ENCODE measurements around the gene CD302. TPM values are rescaled to one million over a fixed set of nuclear protein-coding genes. Genes with fewer than 3 reads are reported as not detected.

CD302 gene
- polyA plus RNA-seq, 4 donors = 12.1 to 36.6 (median 23.2) TPM

GRCh38 chr2:159775021-159775420 is 23.0 kb downstream of the CD302 start:
- DNase-seq = no peak
- Histone ChIP-seq H3K9me3 (ENCODE audit: control insufficient read depth in 2 of 2, insufficient read depth in 1 of 2, low read depth in 1 of 2, low read length in 1 of 2) (no peaks in the 10 kb centered on the region), H3K36me3 (ENCODE audit: control insufficient read depth in 3 of 3, insufficient read depth in 2 of 3, low read depth in 1 of 3, low read length in 3 of 3) (peaks cover 0 to 9% (median 5%) of the 10 kb centered on the region in 3 donors), H3K4me1 (ENCODE audit: control insufficient read depth in 3 of 3, insufficient read depth in 2 of 3, low read depth in 1 of 3, low read length in 2 of 3) (no peaks in the 10 kb centered on the region), H3K27ac (ENCODE audit: low read depth in 1 of 3, low read length in 2 of 3) (no peak overlapping the region), H3K27me3 (ENCODE audit: control insufficient read depth in 3 of 3, insufficient read depth in 3 of 3, low read length in 3 of 3) (no peaks in the 10 kb centered on the region), H3K4me3 (ENCODE audit: low read depth in 1 of 3, low read length in 3 of 3) (no peak overlapping the region)
- no peak for FAIRE-seq
- 70 to 79% (median 77%) methylated on average over 1 of the region's 1 CpG for WGBS, 3 donors

- 64 to 65% (median 65%) methylated on average over 3 of the region's 3 CpGs for WGBS, 3 donors
- Histone ChIP-seq H3K36me3 (ENCODE audit: control insufficient read depth in 3 of 3, insufficient read depth in 2 of 3, low read depth in 1 of 3, low read length in 3 of 3) (peaks cover 0 to 7% (median 5%) of the 10 kb centered on the region in 3 donors), H3K4me1 (ENCODE audit: control insufficient read depth in 3 of 3, insufficient read depth in 2 of 3, low read depth in 1 of 3, low read length in 2 of 3) (no peaks in the 10 kb centered on the region), H3K27ac (ENCODE audit: low read depth in 1 of 3, low read length in 2 of 3) (no peak overlapping the region), H3K4me3 (ENCODE audit: low read depth in 1 of 3, low read length in 3 of 3) (no peak overlapping the region), H3K27me3 (ENCODE audit: control insufficient read depth in 3 of 3, insufficient read depth in 3 of 3, low read length in 3 of 3) (no peaks in the 10 kb centered on the region), H3K9me3 (ENCODE audit: control insufficient read depth in 2 of 2, insufficient read depth in 1 of 2, low read depth in 1 of 2, low read length in 1 of 2) (no peaks in the 10 kb centered on the region)
- DNase-seq = peak in 1 of 2 donors; percentile 10
- FAIRE-seq = no peak
These were observed 23.5 kb downstream of the CD302 start for GRCh38 chr2:159774370-159774990.

GRCh38 chr2:159773886-159774285 is 24.1 kb downstream of the CD302 start:
- FAIRE-seq = no peak
- Histone ChIP-seq H3K4me1 (ENCODE audit: control insufficient read depth in 3 of 3, insufficient read depth in 2 of 3, low read depth in 1 of 3, low read length in 2 of 3) (no peaks in the 10 kb centered on the region), H3K9me3 (ENCODE audit: control insufficient read depth in 2 of 2, insufficient read depth in 1 of 2, low read depth in 1 of 2, low read length in 1 of 2) (no peaks in the 10 kb centered on the region), H3K27me3 (ENCODE audit: control insufficient read depth in 3 of 3, insufficient read depth in 3 of 3, low read length in 3 of 3) (no peaks in the 10 kb centered on the region), H3K4me3 (ENCODE audit: low read depth in 1 of 3, low read length in 3 of 3) (no peak overlapping the region), H3K36me3 (ENCODE audit: control insufficient read depth in 3 of 3, insufficient read depth in 2 of 3, low read depth in 1 of 3, low read length in 3 of 3) (peaks cover 0 to 9% (median 5%) of the 10 kb centered on the region in 3 donors), H3K27ac (ENCODE audit: low read depth in 1 of 3, low read length in 2 of 3) (no peak overlapping the region)
- peak in 1 of 2 donors; percentile 21 for DNase-seq
- WGBS, 3 donors = 71 to 74% (median 73%) methylated on average over 3 of the region's 3 CpGs

GRCh38 chr2:159773426-159773825 is 24.6 kb downstream of the CD302 start:
- no peaks in the 10 kb centered on the region for H3K27me3 ChIP-seq (ENCODE audit: control insufficient read depth in 3 of 3, insufficient read depth in 3 of 3, low read length in 3 of 3)
- H3K36me3 ChIP-seq (ENCODE audit: control insufficient read depth in 3 of 3, insufficient read depth in 2 of 3, low read depth in 1 of 3, low read length in 3 of 3) = peaks cover 0 to 9% (median 5%) of the 10 kb centered on the region in 3 donors
- WGBS, 3 donors = 28 to 64% (median 37%) methylated on average over 3 of the region's 3 CpGs
- FAIRE-seq (no peak), DNase-seq (peak; percentile 14 to 36)
- no peaks in the 10 kb centered on the region for H3K9me3 ChIP-seq (ENCODE audit: control insufficient read depth in 2 of 2, insufficient read depth in 1 of 2, low read depth in 1 of 2, low read length in 1 of 2)
- no peaks in the 10 kb centered on the region for H3K4me1 ChIP-seq (ENCODE audit: control insufficient read depth in 3 of 3, insufficient read depth in 2 of 3, low read depth in 1 of 3, low read length in 2 of 3)
- no peak overlapping the region for H3K27ac ChIP-seq (ENCODE audit: low read depth in 1 of 3, low read length in 2 of 3)
- no peak overlapping the region for H3K4me3 ChIP-seq (ENCODE audit: low read depth in 1 of 3, low read length in 3 of 3)

GRCh38 chr2:159769147-159769546 is 28.9 kb downstream of the CD302 start:
- FAIRE-seq = no peak
- DNase-seq = no peak
- Histone ChIP-seq H3K27ac (ENCODE audit: low read depth in 1 of 3, low read length in 2 of 3) (no peak overlapping the region), H3K9me3 (ENCODE audit: control insufficient read depth in 2 of 2, insufficient read depth in 1 of 2, low read depth in 1 of 2, low read length in 1 of 2) (no peaks in the 10 kb centered on the region), H3K4me3 (ENCODE audit: low read depth in 1 of 3, low read length in 3 of 3) (no peak overlapping the region), H3K36me3 (ENCODE audit: control insufficient read depth in 3 of 3, insufficient read depth in 2 of 3, low read depth in 1 of 3, low read length in 3 of 3) (peaks cover 0 to 5% (median 4%) of the 10 kb centered on the region in 3 donors), H3K4me1 (ENCODE audit: control insufficient read depth in 3 of 3, insufficient read depth in 2 of 3, low read depth in 1 of 3, low read length in 2 of 3) (no peaks in the 10 kb centered on the region), H3K27me3 (ENCODE audit: control insufficient read depth in 3 of 3, insufficient read depth in 3 of 3, low read length in 3 of 3) (no peaks in the 10 kb centered on the region)
- WGBS, 3 donors = 97 to 100% (median 98%) methylated on average over 3 of the region's 3 CpGs

GRCh38 chr2:159762075-159762474 is 35.9 kb downstream of the CD302 start:
- Histone ChIP-seq H3K4me1 (ENCODE audit: control insufficient read depth in 3 of 3, insufficient read depth in 2 of 3, low read depth in 1 of 3, low read length in 2 of 3) (no peaks in the 10 kb centered on the region), H3K27me3 (ENCODE audit: control insufficient read depth in 3 of 3, insufficient read depth in 3 of 3, low read length in 3 of 3) (no peaks in the 10 kb centered on the region), H3K27ac (ENCODE audit: low read depth in 1 of 3, low read length in 2 of 3) (no peak overlapping the region), H3K36me3 (ENCODE audit: control insufficient read depth in 3 of 3, insufficient read depth in 2 of 3, low read depth in 1 of 3, low read length in 3 of 3) (peaks cover 7 to 14% (median 10%) of the 10 kb centered on the region in 3 donors), H3K4me3 (ENCODE audit: low read depth in 1 of 3, low read length in 3 of 3) (no peak overlapping the region), H3K9me3 (ENCODE audit: control insufficient read depth in 2 of 2, insufficient read depth in 1 of 2, low read depth in 1 of 2, low read length in 1 of 2) (no peaks in the 10 kb centered on the region)
- DNase-seq = no peak
- 52 to 81% (median 55%) methylated on average over 1 of the region's 1 CpG for WGBS, 3 donors
- no peak for FAIRE-seq

GRCh38 chr2:159760326-159760725 is 37.7 kb downstream of the CD302 start:
- no peaks in the 10 kb centered on the region for H3K9me3 ChIP-seq (ENCODE audit: control insufficient read depth in 2 of 2, insufficient read depth in 1 of 2, low read depth in 1 of 2, low read length in 1 of 2)
- no peaks in the 10 kb centered on the region for H3K4me1 ChIP-seq (ENCODE audit: control insufficient read depth in 3 of 3, insufficient read depth in 2 of 3, low read depth in 1 of 3, low read length in 2 of 3)
- FAIRE-seq (no peak), DNase-seq (no peak)
- no peaks in the 10 kb centered on the region for H3K27me3 ChIP-seq (ENCODE audit: control insufficient read depth in 3 of 3, insufficient read depth in 3 of 3, low read length in 3 of 3)
- peaks cover 7 to 18% (median 10%) of the 10 kb centered on the region in 3 donors for H3K36me3 ChIP-seq (ENCODE audit: control insufficient read depth in 3 of 3, insufficient read depth in 2 of 3, low read depth in 1 of 3, low read length in 3 of 3)
- H3K4me3 ChIP-seq (ENCODE audit: low read depth in 1 of 3, low read length in 3 of 3) = no peak overlapping the region
- H3K27ac ChIP-seq (ENCODE audit: low read depth in 1 of 3, low read length in 2 of 3) = no peak overlapping the region

GRCh38 chr2:159759577-159759976 is 38.4 kb downstream of the CD302 start:
- Histone ChIP-seq H3K27me3 (ENCODE audit: control insufficient read depth in 3 of 3, insufficient read depth in 3 of 3, low read length in 3 of 3) (no peaks in the 10 kb centered on the region), H3K4me1 (ENCODE audit: control insufficient read depth in 3 of 3, insufficient read depth in 2 of 3, low read depth in 1 of 3, low read length in 2 of 3) (no peaks in the 10 kb centered on the region), H3K27ac (ENCODE audit: low read depth in 1 of 3, low read length in 2 of 3) (peak overlapping the region in 1 of 3 donors; percentile 4), H3K4me3 (ENCODE audit: low read depth in 1 of 3, low read length in 3 of 3) (no peak overlapping the region), H3K9me3 (ENCODE audit: control insufficient read depth in 2 of 2, insufficient read depth in 1 of 2, low read depth in 1 of 2, low read length in 1 of 2) (no peaks in the 10 kb centered on the region), H3K36me3 (ENCODE audit: control insufficient read depth in 3 of 3, insufficient read depth in 2 of 3, low read depth in 1 of 3, low read length in 3 of 3) (peaks cover 7 to 18% (median 10%) of the 10 kb centered on the region in 3 donors)
- no peak for FAIRE-seq
- DNase-seq = no peak
- WGBS, 3 donors = 77 to 82% (median 82%) methylated on average over 3 of the region's 3 CpGs

GRCh38 chr2:159758686-159759085 is 39.3 kb downstream of the CD302 start:
- DNase-seq (no peak), FAIRE-seq (no peak)
- 65 to 71% (median 70%) methylated on average over 1 of the region's 1 CpG for WGBS, 3 donors
- no peak overlapping the region for H3K27ac ChIP-seq (ENCODE audit: low read depth in 1 of 3, low read length in 2 of 3)
- no peaks in the 10 kb centered on the region for H3K9me3 ChIP-seq (ENCODE audit: control insufficient read depth in 2 of 2, insufficient read depth in 1 of 2, low read depth in 1 of 2, low read length in 1 of 2)
- no peak overlapping the region for H3K4me3 ChIP-seq (ENCODE audit: low read depth in 1 of 3, low read length in 3 of 3)
- no peaks in the 10 kb centered on the region for H3K27me3 ChIP-seq (ENCODE audit: control insufficient read depth in 3 of 3, insufficient read depth in 3 of 3, low read length in 3 of 3)
- H3K4me1 ChIP-seq (ENCODE audit: control insufficient read depth in 3 of 3, insufficient read depth in 2 of 3, low read depth in 1 of 3, low read length in 2 of 3) = no peaks in the 10 kb centered on the region
- peaks cover 7 to 18% (median 14%) of the 10 kb centered on the region in 3 donors for H3K36me3 ChIP-seq (ENCODE audit: control insufficient read depth in 3 of 3, insufficient read depth in 2 of 3, low read depth in 1 of 3, low read length in 3 of 3)
